Peyer's patch (tissue), 4 donors: ENCODE results near the gene SAMHD1. TPM values are rescaled to one million over a fixed set of nuclear protein-coding genes. Genes with fewer than 3 reads are reported as not detected.

Experiments used
- DNase-seq, 3 donors: peaks; one replicate each; pipeline ENCODE4 v3.0.0-alpha.2; 2017 to 2019
- H3K27ac ChIP-seq, 4 donors: fragments of 200-600 bp; sonication (generic); one replicate each; pipeline ENCODE4 v1.5.1; 2016 to 2019
- H3K27me3 ChIP-seq, 2 donors: fragments of 200-600 bp; sonication (generic); one replicate each; pipeline ENCODE4 v1.5.1; 2019
- H3K36me3 ChIP-seq, 3 donors: fragments of 200-600 bp; sonication (generic); one replicate each; pipeline ENCODE4 v1.5.1; 2016 to 2019
- H3K4me1 ChIP-seq, 4 donors: fragments of 200-600 bp; sonication (generic); one replicate each; pipeline ENCODE4 v1.5.1; 2016 to 2019
- H3K4me3 ChIP-seq, 4 donors: fragments of 200-600 bp; sonication (generic); 1 replicate in 3 of 4; 2 replicates in 1 of 4; pipeline ENCODE4 v1.5.1; 2016 to 2019; ENCODE audit warnings: mild to moderate bottlenecking in 1 of 4
- H3K9me3 ChIP-seq, 4 donors: fragments of 200-600 bp; sonication (generic); one replicate each; pipeline ENCODE4 v1.5.1; 2016 to 2019; ENCODE audit warnings: mild to moderate bottlenecking in 1 of 4
- CTCF ChIP-seq, 6 experiments: fragments of 450-650 bp in 4 of 6; fragments of 200-600 bp in 2 of 6; sonication (generic) in 1 of 6; IDR thresholded peaks; one replicate each; pipeline ENCODE4 v1.5.1; 2017 to 2019; ENCODE audit warnings: antibody characterized with exemption in 6 of 6, mild to moderate bottlenecking in 3 of 6, moderate library complexity in 1 of 6
- POLR2A ChIP-seq, 2 donors: fragments of 450-650 bp; IDR thresholded peaks; one replicate each; pipeline ENCODE4 v1.5.1; 2017; ENCODE audit warnings: antibody characterized with exemption in 2 of 2, mild to moderate bottlenecking in 2 of 2, moderate library complexity in 2 of 2
- total RNA-seq, 4 donors: library from RNA; depleted of rRNA; stranded (reverse); fragments of >200 nt; gene quantifications; one replicate each; pipeline ENCODE4 v1.1.0, GENCODE V29; 2016

Gene SAMHD1
- total RNA-seq, 4 donors from 2014 or later, result 26.4 to 195 (median 77.5) TPM

- no peaks in the 10 kb centered on the region for H3K36me3 ChIP-seq
- peaks cover 0 to 74% (median 8%) of the 10 kb centered on the region in 4 donors for H3K4me1 ChIP-seq
- no peaks in the 10 kb centered on the region for H3K27me3 ChIP-seq
- no peak overlapping the region for H3K4me3 ChIP-seq
- no peak for DNase-seq
- H3K9me3 ChIP-seq, result no peaks in the 10 kb centered on the region
- peak overlapping the region in 1 of 4 donors; percentile 86 for H3K27ac ChIP-seq
- TF ChIP-seq POLR2A (IDR thresholded peaks at IDR 0.05) (no peak), CTCF (IDR thresholded peaks at IDR 0.05) (no peak)
Measured at GRCh38 chr20:36850759-36851158, 100.7 kb downstream of the SAMHD1 start.

DNA sequence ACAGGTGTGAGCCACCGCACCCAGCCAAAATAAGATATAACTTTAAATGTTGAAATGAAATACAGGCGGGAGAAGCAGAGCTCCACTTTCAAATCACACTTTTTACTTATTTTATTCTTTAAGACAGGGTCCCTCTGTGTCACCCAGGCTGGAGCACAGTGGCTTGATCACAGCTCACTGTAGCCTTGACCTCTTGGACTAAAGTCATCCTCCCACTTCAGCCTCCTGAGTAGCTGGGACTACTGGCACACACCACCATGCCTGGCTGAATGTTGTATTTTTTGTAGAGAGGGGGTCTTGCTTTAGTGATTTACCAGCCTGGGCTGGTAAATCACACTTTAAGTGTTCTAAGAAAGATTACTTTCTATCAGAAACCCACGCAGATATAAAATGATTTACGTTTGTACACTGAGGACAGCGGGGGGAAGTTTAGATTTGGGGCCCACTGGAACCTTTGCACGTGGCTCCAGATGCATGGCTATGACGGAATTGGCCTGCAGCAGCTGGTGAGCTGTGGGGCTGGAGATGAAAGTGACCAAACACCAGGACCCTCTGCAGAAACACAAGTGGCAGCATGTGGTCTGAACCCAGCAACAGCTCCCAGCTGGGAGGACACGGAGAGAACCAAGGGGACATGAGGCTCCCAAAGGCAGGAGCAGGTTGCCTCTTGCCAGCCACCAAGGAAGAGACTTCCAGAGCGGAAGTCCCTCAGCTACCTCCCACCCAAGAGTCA, 102.0 kb downstream of the SAMHD1 start:
- no peak for DNase-seq
- no peak for TF ChIP-seq CTCF (IDR thresholded peaks at IDR 0.05)
- TF ChIP-seq POLR2A (IDR thresholded peaks at IDR 0.05), result no peak
- Histone ChIP-seq H3K27ac (peak overlapping the region; percentile 26 to 92 (median 47)), H3K4me1 (peaks cover 0 to 67% (median 16%) of the 10 kb centered on the region in 4 donors), H3K36me3 (no peaks in the 10 kb centered on the region), H3K27me3 (no peaks in the 10 kb centered on the region), H3K4me3 (no peak overlapping the region), H3K9me3 (no peaks in the 10 kb centered on the region)

DNA sequence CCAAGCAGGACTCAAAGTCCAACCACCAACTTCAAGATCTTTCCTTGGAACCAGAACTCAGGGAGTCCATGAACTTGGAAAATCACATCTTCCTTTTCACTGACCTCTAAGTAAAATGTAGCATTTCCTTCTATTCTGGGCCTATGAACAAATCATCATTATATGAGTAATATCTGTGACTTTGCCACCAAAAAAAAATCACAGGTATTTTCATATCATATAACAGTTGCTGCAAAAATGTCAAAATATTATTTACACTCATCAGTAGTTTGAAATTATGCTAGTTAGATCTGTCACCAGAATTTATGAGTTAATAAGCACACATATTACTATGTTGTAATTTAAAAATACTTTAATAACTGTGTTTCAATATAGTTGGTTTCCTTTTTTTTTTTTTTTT, 102.8 kb downstream of the SAMHD1 start:
- no peak for DNase-seq
- Histone ChIP-seq H3K9me3 (no peaks in the 10 kb centered on the region), H3K27me3 (no peaks in the 10 kb centered on the region), H3K4me1 (peaks cover 0 to 59% (median 18%) of the 10 kb centered on the region in 4 donors), H3K27ac (peak overlapping the region; percentile 72 to 92 (median 84)), H3K4me3 (no peak overlapping the region), H3K36me3 (no peaks in the 10 kb centered on the region)
- TF ChIP-seq CTCF (IDR thresholded peaks at IDR 0.05), result no peak
- TF ChIP-seq POLR2A (IDR thresholded peaks at IDR 0.05), result no peak

DNA sequence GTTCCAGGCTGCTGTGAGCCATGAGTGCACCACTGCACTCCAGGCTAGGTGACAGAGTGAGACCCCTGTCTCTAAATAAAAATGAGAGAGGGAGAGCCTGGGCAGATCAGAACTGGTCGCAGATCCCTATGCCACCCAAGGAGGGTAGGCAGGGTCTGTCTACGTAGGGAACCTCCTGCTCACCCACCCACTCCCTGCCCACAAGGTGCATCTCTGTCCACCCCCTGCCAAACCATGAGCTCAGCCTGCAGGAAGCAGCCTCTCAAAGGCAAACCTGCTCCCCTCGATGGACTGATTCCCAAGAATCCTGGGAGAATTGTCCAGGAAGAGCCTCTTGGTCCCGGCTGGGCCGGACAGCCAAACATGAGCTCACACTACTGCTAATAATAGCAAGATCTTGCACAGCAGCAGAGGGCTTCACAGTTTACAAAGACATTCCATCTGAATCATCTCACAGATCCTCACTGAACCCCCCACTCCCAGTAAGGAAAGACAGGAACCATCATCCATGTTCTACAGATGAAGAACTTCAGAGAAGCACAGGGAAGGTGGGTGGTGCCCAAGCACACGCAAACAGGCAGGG, 103.3 kb downstream of the SAMHD1 start:
- DNase-seq, result peak in 1 of 3 donors; percentile 63

DNA sequence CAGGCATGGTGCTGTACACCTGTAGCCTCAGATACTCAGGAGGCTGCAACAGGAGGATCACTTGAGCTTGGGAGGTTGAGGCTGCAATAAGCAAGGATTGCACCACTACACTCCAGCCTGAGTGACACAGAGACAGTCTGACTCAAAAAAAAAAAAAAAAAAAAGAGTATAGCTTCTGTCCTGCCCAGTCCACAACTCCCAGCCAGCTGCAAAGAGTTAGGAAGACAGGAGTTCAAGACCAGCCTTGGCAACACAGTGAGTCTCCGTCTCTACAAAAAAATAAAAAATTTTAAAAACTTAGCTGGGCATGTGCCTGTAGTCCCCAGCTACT, 103.8 kb downstream of the SAMHD1 start:
- TF ChIP-seq CTCF (IDR thresholded peaks at IDR 0.05), result no peak
- no peak for TF ChIP-seq POLR2A (IDR thresholded peaks at IDR 0.05)
- Histone ChIP-seq H3K27ac (peak overlapping the region; percentile 72 to 92 (median 84)), H3K4me1 (peaks cover 0 to 51% (median 22%) of the 10 kb centered on the region in 4 donors), H3K36me3 (no peaks in the 10 kb centered on the region), H3K4me3 (no peak overlapping the region), H3K9me3 (no peaks in the 10 kb centered on the region), H3K27me3 (no peaks in the 10 kb centered on the region)
- DNase-seq, result no peak

More for the DNA sequence above, 103.3 kb downstream of the SAMHD1 start:
- H3K36me3 ChIP-seq, result no peaks in the 10 kb centered on the region
- peaks cover 0 to 55% (median 19%) of the 10 kb centered on the region in 4 donors for H3K4me1 ChIP-seq
- H3K9me3 ChIP-seq, result no peaks in the 10 kb centered on the region
- H3K27me3 ChIP-seq, result no peaks in the 10 kb centered on the region
- TF ChIP-seq POLR2A (IDR thresholded peaks at IDR 0.05), result no peak
- no peak overlapping the region for H3K4me3 ChIP-seq
- peak overlapping the region; percentile 72 to 92 (median 84) for H3K27ac ChIP-seq

GRCh38 chr20:36847009-36847709, 104.3 kb downstream of the SAMHD1 start:
- Histone ChIP-seq H3K36me3 (no peaks in the 10 kb centered on the region), H3K27me3 (no peaks in the 10 kb centered on the region), H3K9me3 (no peaks in the 10 kb centered on the region), H3K27ac (peak overlapping the region; percentile 72 to 92 (median 83)), H3K4me1 (peaks cover 0 to 49% (median 22%) of the 10 kb centered on the region in 4 donors), H3K4me3 (no peak overlapping the region)
- no peak for TF ChIP-seq POLR2A (IDR thresholded peaks at IDR 0.05)
- no peak for TF ChIP-seq CTCF (IDR thresholded peaks at IDR 0.05)
- peak in 1 of 3 donors; percentile 75 for DNase-seq
